ENCODE data around the gene CDRT15. TPM values are rescaled to one million over a fixed set of nuclear protein-coding genes. Genes with fewer than 3 reads are reported as not detected.

Gene CDRT15
- total RNA-seq, 4 donors from 2014 or later = not detected

- Histone ChIP-seq H3K4me1 (peaks cover 0 to 8% (median 0%) of the 10 kb centered on the region in 4 donors), H3K27me3 (no peaks in the 10 kb centered on the region), H3K9me3 (no peaks in the 10 kb centered on the region), H3K36me3 (peaks cover 0 to 56% (median 0%) of the 10 kb centered on the region in 3 donors), H3K27ac (no peak overlapping the region), H3K4me3 (no peak overlapping the region)
- no peak for TF ChIP-seq POLR2A (IDR thresholded peaks at IDR 0.05)
- TF ChIP-seq CTCF (IDR thresholded peaks at IDR 0.05) = no peak
- no peak for TF ChIP-seq EP300 (IDR thresholded peaks at IDR 0.05)
- DNase-seq (ENCODE audit: low spot score in 2 of 2) = no peak
- WGBS, 2 donors = 75 to 81% methylated on average over 12 of the region's 13 CpGs
Observed at GRCh38 chr17:14205992-14206461, 30.6 kb downstream of the CDRT15 start.

- WGBS, 2 donors = 93 to 98% methylated on average over 10 of the region's 10 CpGs
- no peaks in the 10 kb centered on the region for H3K9me3 ChIP-seq
- DNase-seq (ENCODE audit: low spot score in 2 of 2) = no peak
- peaks cover 0 to 50% (median 0%) of the 10 kb centered on the region in 3 donors for H3K36me3 ChIP-seq
- no peak overlapping the region for H3K4me3 ChIP-seq
- H3K27ac ChIP-seq = no peak overlapping the region
- peaks cover 0 to 12% (median 0%) of the 10 kb centered on the region in 4 donors for H3K4me1 ChIP-seq
- TF ChIP-seq POLR2A (IDR thresholded peaks at IDR 0.05) (no peak), CTCF (IDR thresholded peaks at IDR 0.05) (no peak), EP300 (IDR thresholded peaks at IDR 0.05) (no peak)
- no peaks in the 10 kb centered on the region for H3K27me3 ChIP-seq
Observed at GRCh38 chr17:14205380-14205779, 31.3 kb downstream of the CDRT15 start.

GRCh38 chr17:14204546-14204945 lies 32.1 kb downstream of the CDRT15 start:
- Histone ChIP-seq H3K36me3 (peaks cover 0 to 44% (median 0%) of the 10 kb centered on the region in 3 donors), H3K27me3 (no peaks in the 10 kb centered on the region), H3K4me1 (peaks cover 0 to 12% (median 0%) of the 10 kb centered on the region in 4 donors), H3K27ac (no peak overlapping the region), H3K9me3 (no peaks in the 10 kb centered on the region), H3K4me3 (no peak overlapping the region)
- 88 to 90% methylated on average over 2 of the region's 2 CpGs for WGBS, 2 donors
- DNase-seq (ENCODE audit: low spot score in 2 of 2) = no peak
- no peak for TF ChIP-seq POLR2A (IDR thresholded peaks at IDR 0.05)
- no peak for TF ChIP-seq CTCF (IDR thresholded peaks at IDR 0.05)
- TF ChIP-seq EP300 (IDR thresholded peaks at IDR 0.05) = no peak

GRCh38 chr17:14204084-14204483 lies 32.6 kb downstream of the CDRT15 start:
- TF ChIP-seq POLR2A (IDR thresholded peaks at IDR 0.05) (no peak), CTCF (IDR thresholded peaks at IDR 0.05) (no peak), EP300 (IDR thresholded peaks at IDR 0.05) (no peak)
- no peak for DNase-seq (ENCODE audit: low spot score in 2 of 2)
- Histone ChIP-seq H3K27ac (no peak overlapping the region), H3K27me3 (no peaks in the 10 kb centered on the region), H3K36me3 (peaks cover 0 to 41% (median 0%) of the 10 kb centered on the region in 3 donors), H3K4me1 (peaks cover 0 to 12% (median 0%) of the 10 kb centered on the region in 4 donors), H3K4me3 (no peak overlapping the region), H3K9me3 (no peaks in the 10 kb centered on the region)
- 79 to 94% methylated on average over 5 of the region's 5 CpGs for WGBS, 2 donors

- no peaks in the 10 kb centered on the region for H3K9me3 ChIP-seq
- no peaks in the 10 kb centered on the region for H3K27me3 ChIP-seq
- peak in 1 of 5 experiments; percentile 10 for TF ChIP-seq CTCF (IDR thresholded peaks at IDR 0.05)
- TF ChIP-seq EP300 (IDR thresholded peaks at IDR 0.05) = no peak
- peaks cover 0 to 34% (median 0%) of the 10 kb centered on the region in 3 donors for H3K36me3 ChIP-seq
- H3K4me3 ChIP-seq = no peak overlapping the region
- no peak for DNase-seq (ENCODE audit: low spot score in 2 of 2)
- 40 to 69% methylated on average over 3 of the region's 3 CpGs for WGBS, 2 donors
- H3K27ac ChIP-seq = no peak overlapping the region
- peaks cover 0 to 12% (median 0%) of the 10 kb centered on the region in 4 donors for H3K4me1 ChIP-seq
Observed at GRCh38 chr17:14203388-14203787, 33.3 kb downstream of the CDRT15 start.

Data from tibial nerve (tissue), 4 donors.